CD4-positive, alpha-beta T cell treated with Interleukin-15 for 4 hours (primary cell): ENCODE measurements around the gene DNAJC11.
"Not testable (repeated sequence)": the region's sequence is repeated elsewhere in the genome, so short reads cannot be mapped to it uniquely, and the experiment has no call there.

ENCODE experiments used
- DNase-seq: peaks from one replicate; pipeline ENCODE4 v3.0.0-alpha.2; 2020; ENCODE audit warnings: low spot score

The DNAJC11 gene

DNA sequence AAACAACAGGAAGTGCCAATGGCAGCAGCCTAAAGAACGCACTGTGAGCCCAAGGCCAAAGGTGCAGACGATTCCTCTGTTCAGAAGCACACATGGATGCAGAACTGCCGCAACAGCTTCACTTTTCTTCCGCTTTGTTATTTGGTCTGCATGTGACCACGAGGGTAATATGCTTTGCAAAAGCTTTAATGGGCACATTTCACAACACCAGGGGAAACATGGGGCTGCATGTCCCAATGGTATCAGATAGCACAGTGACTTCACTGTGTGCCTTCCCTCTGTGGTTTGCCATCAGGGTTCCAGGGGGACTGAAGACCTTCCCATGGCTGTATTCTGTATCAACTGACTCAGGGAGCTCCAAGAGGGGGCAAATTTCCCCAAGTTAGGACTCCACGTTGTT lies 48.6 kb downstream of the DNAJC11 start:
- no peak for DNase-seq

DNA sequence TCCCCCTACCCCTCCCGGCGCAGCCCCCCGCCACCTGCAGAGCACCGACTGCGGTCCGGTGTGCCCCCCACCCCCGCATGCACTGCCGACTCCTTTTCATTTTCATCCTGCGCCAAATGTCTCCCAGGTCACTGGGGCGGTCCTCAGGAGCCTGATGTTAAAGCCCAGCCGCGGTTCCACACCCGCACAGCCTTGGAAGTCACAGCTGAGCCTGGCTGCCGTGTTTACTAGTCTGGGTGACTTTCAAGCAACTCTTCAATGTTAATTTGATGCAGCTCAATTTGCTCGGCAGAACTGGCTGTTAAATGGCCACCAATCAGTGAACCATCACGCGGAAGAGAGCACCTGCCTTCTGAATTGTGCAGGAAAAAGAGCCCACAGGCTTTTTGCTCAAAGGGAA lies 49.7 kb downstream of the DNAJC11 start:
- DNase-seq = no peak

DNA sequence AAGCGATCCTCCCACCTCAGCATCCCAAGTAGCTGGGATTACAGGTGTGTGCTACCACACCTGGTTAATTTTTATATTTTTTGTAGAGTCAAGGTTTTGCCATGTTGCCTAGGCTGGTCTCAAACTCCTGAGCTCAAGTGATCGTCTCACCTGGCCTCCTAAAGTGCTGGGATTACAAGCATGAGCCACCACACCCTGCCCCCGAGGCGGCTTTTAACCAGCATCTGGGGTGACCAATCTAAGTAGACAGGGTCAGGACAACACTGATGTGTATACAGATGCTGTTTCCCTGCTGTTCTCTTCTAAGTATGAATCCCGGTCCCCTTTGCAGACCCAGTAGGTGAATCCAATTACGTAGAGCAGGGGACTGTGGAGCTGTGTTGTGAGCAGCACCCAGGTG lies 53.1 kb downstream of the DNAJC11 start:
- no peak for DNase-seq

DNA sequence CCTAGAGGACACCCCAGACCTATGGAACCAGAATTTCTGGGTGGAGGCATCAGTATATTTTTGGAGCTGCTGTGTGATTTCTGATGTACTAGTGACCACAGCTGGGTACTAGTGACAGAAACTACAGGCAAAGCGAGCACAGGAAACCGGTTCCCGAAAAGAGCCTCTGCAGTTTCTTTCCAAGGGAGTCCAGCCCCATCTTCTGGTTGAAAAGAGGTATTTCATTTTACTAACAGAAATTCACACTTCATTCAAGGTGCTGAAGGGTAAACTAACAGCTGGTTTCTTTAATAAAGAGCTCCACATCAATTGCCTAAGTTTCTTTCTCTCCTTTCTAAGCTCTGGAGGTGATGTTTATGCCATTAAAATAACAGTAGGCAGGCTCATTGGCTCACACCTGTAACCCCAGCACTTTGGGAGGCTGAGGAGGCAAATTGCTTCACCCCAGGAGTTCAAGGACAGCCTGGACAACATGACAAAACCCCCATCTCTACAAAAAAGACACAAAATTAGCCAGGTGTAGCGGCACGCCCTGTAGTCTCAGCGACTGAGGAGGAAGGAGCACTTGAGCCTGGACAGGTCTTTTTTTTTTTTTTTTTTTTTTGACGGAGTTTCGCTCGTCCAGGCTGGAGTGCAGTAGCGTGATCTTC lies 55.0 kb downstream of the DNAJC11 start:
- peak; percentile 49 for DNase-seq

DNA sequence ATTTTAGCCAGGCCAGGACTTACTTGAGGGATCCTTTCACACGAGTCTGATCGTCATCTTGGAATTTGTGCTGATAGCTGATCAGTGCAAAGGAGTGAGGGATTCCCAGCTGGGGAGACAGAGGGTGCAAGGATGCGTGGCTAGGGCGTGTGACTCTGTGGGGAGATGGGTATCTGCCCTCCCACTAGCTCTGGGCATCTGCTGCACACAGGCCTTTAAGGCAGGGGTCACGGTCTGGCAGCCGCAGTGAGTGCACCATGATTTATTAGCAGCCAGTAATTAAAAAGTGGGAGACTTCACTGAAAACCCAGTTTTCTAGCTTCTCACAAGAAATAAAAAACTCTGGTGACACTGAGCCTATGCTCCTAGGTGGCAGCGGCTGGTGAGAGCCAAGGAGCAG lies 56.6 kb downstream of the DNAJC11 start:
- no peak for DNase-seq

DNA sequence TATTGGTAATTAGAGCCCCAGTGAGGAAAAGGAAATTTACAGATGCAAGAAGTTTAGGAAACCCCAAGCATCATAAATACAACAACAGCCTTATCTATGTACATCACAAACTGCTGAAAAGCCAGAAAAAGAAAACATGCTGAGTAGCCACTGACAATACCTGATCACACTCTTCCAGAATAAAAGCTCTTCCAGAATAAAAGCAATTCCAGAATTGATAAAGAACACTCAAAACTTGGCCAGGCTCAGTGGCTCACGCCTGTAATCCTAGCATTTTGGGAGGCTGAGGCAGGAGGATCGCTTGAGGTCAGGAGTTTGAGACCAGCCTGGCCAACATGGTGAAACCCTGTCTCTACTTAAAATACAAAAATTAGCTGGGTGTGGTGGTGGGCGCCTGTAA lies 60.7 kb downstream of the DNAJC11 start:
- not testable (repeated sequence) for DNase-seq

DNA sequence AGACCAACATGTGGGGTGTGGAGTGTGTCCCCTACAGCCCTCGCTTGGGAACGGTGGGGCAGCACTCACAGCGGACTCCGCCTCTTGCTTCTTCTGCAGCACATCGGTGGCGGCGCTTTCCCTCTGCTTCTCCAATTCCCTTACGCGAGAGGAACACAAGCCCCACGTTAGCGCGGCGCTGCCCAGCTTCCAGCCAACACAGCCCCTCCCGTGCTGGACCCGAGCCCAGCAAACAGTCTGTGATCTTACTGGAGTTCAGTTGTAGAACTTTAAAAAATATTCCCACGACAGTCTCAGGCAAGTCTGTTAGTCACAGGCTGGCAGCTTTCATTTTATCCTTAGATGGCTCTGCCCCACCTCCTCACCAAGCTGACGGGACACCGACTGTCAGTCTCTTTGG lies 63.4 kb downstream of the DNAJC11 start:
- no peak for DNase-seq

DNA sequence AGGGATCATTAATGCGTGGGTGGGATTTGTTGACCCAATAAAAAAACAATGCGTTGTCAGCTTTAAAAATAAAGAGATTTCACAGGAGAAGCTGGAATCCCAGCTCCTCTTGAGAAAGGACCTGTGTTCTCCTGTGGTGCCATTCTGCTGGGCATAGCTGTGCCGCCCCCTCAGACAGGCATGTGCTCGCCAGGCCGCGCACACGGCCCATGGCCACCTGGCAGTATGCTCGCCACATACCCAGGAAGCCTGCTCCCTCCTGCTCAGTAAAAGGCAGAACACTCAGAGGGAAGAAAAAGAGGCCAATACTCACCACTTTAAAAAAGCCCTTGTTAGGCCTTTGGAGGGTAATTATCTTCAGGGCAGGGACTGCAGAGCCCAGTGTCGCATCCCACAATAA lies 63.8 kb downstream of the DNAJC11 start:
- DNase-seq = no peak

DNA sequence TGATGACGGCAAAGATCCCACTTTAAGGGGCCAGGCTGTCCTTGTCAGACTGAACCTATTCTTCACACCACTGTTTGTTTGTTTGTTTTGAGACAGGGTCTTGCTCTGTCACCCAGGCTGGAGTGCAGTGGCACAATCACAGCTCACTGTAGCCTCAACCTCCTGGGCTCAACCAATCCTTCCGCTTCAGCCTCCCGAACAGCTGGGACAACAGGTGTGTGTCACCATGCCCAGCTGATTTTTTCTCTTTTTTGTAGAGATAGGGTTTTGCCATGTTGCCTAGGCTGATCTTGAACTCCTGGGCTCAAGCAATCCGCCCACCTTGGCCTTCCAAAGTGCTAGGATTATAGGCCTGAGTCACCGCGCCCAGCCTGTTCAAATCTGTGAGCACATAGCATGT lies 64.8 kb downstream of the DNAJC11 start:
- DNase-seq = not testable (repeated sequence)

DNA sequence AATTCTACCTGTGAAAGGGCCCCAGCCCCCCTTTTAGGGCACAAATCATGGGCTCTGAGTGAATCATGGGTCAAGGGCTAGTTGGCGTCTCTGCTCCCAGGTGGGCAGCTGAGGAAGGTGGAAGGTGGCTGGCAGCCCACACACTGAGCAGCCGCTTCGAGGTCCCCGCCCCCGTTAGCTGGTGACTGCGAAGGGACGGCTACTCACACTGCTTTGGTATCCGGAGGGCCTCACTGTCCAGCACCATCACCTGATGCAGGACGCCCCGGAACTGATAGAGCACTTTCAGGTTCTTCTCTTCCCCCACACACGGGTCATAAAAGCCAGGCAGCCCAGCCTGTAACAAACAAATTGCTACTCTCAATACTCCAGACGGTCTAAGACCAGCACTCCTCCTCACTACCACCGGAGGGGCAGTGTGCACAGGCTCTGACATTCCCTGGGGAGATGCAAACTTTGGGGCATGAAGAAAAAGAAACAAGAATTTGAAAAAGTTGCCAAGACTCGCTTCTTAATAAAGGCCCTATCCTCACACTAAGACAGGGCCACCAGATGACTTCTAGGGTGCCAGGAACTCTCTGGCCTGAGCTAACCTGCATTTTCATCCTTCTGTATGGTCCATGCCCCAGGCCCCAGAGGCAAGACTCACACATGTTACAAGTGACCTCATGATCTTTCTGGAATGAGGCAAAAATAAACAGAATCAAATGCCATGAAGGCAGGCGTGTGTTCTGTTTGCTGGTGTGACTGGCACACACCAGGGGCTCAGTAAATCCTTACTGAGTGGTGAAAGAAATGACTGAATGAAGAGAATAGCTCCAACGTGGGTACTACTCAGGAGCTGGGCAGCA lies 65.5 kb downstream of the DNAJC11 start:
- DNase-seq = no peak

DNA sequence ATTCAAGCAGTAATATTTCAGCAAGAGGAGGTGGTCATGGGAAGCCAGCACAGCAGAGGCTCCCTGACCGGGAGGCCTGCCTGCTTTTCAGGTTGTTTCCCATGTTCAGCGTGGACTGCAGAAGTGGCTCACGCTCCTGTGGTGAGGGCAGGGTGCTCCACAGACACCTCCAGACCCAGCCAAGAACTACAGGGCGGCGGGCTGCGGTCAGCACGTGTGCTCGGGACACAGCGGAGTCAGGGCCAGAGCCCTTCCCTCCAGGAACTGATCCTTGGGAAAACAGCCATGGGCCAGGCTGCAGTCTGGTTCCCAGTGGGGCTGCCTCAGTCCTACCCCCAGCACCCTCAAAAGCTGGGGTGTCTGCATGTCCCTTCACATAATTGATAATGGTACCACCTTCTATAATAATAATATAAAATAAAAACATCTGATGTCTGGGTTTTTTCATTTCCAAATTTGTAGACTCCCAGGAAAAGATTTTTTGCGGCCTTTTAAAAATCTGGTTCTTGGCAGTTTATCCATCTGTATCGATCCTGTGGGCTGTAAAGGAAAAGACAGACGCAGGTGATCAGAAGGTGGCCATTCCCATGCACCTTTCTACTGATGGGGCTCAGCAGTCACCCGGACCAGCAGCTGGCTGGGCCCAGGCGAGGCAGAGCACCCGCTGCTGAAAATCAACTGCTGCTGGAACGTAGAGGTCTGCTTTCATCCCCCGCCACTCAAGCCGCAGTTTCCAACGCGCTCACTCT lies 66.3 kb downstream of the DNAJC11 start:
- no peak for DNase-seq

DNA sequence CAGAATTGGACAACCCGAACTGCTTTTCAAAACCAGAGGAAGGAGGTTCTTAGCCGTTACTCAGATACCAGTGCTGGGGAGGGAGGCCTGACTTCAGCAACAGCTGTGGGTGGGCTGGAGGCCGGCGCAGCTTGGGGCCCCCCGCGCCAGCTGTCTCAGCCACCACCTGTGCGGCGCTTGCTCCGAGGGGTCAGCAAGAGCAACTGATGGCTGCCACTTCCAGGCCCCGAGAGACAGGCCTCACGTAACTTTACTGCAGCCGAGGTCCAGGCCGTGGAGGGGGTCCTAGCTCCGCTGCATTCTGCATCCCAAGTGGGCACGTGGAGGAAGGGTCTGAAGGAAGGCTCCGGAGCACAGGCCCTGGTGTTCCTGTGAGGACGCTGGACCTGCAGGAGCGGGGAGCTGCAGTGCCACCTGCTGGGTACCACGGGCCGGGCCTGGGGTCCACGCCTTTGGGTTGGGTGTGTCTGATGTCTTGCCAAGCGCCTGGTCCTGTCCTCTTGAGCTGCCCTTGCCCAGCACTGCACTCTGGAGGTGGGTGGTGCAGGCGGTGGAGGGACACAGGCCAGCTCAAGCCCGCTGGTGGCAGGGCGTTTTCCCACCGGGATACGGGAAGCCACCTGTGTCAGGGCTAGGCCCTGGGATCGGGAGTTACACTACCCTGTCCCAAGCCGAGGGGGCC lies 67.1 kb downstream of the DNAJC11 start:
- DNase-seq = peak; percentile 32

DNA sequence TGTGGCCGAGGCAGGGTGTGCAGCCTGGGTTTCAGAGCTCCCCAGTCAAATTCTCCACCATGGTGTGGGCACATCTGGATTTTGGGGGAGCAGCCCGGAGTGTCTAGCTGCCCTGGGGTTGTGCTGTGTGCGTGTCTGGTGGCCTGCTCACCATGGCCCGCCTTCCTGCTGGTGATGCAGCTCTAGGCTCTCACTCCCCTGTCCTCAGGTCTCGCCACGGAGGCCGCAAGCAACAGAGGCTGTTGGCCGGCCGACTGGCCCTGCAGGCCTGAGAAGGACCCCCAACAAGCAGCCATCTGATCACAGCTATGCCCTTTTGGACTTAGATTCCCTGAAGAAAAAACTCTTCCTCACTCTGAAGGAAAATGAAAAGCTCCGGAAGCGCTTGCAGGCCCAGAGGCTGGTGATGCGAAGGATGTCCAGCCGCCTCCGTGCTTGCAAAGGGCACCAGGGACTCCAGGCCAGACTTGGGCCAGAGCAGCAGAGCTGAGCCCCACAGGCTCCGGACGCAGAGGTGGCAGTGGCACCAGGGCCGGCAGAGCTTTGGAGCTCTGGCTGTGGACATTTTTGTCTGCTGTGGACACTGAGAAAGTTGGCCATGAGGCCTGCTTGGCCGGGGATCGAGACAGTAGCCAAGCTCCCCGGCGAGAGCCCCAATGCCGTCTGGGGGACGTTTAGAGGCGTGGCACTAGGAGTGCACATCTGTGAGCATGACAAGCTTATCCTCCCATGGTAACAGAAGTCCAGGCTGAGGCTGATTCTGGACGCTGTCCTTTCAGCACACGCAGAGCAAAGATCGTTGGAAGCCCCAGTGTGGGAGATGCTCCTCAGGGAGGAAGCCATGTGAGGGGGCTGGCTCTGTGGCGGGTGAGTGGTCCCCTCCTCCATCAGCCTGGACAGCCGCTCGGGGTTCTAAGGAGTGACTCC lies 68.8 kb downstream of the DNAJC11 start:
- DNase-seq = no peak

DNA sequence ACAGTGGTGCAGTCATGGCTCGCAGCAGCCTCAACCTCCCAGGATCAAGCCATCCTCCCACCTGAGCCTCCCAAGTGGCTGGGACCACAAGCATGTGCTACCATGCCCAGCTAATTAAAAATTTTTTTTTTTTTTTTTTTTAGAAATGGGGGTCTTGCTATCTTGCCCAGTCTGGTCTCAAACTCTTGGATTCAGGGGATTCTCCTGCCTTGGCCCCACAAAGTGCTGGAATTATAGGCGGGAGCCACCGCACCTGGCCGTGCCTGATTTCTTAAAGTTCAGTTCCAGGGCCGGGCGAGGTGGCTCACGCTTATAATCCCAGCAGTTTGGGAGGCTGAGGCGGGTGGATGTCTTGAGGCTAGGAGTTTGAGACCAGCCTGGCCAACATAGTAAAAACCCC lies 70.6 kb downstream of the DNAJC11 start:
- DNase-seq = no peak

DNA sequence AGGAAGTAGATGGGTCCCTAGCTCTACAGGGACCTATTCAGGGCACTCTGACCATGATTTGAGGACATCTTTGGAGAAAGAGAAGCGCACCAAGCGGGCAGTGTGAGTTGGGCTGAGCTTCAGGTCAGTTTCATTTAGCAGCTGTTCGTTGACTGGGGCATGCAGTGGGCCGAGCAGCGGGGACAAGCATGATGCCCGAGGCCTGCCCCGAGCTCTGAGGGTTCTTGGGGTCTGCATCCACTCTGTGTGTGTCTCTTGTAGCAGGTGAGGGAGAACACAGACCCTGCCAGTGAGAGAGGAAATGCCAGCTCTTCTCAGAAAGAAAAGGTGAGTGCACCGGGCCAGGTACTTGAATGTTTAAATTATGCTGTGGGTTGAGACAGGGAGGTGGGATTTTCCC lies 71.6 kb downstream of the DNAJC11 start:
- DNase-seq = no peak

DNA sequence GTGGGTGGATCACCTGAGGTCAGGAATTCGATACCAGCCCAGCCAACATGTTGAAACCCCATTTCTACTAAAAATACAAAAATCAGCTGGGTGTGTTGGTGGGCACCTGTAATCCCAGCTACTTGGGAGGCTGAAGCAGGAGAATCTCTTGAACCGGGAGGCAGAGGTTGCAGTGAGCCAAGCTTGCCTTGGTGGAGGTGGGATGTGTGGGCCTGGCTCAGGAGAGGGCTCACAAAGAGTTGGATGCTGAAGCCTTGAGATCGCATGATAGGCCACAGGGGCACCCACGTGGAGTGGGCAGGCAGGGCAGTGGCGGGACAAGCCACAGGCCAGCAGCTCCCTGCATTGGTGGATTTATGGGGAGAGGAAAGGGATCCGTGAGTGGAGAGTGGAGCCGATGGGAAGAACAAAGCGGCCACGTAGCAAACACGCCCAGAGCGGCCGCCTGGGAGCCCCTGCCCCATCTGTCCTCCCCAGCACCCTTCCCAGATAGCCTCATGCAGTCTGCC lies 72.6 kb downstream of the DNAJC11 start:
- no peak for DNase-seq

DNA sequence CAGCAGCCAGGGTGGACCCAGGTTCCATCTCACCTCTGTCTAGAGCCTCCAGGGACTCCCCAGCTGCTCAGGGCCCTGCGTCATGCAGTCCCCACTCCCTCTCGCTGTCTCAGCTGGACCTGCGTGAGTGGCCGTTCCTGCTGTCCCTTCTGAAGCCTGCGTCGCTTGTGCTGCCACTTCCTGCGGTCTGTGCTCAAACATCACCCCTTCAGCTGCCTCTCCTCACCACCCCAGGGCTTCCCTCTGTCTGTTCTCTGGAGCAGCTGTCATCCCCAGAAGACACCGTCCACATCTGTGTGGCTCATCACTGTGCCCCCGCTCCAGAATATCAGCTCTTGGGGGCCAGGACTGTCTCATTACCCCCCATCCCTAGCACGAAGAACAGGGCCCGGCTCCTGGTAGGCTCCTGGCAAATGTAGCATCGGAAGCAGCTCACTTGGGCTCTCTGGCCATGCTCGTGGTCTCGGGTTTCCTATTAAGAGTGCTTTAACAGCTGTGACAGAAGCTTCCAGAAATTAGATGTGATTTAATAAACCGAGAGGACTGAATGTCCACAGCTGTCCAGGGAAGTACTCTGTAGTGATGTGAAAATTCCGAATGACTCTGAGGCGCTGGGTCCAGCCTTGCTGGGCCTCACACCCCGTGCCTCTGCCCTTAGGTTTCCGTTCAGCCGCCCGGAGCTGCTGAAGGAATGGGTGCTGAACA lies 73.6 kb downstream of the DNAJC11 start:
- DNase-seq = no peak

DNA sequence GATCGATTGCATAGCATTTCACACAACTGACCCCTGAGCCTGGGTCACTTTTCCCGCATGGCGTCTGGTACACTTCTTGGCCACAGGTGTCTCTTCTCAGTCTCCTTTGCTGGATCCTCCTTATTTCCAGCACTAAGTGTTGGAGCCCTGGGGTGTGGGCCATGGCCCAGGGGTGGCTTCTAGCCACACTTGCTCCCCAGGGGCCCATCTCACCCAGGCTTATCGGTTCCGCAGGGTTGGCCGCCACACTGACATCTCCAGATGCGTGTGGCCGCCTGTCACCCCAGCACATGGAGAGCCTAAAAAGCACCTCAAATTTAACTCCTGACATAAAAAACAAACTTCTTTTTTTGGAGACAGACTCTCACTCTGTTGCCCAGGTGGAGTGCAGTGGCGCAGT lies 74.6 kb downstream of the DNAJC11 start:
- no peak for DNase-seq

DNA sequence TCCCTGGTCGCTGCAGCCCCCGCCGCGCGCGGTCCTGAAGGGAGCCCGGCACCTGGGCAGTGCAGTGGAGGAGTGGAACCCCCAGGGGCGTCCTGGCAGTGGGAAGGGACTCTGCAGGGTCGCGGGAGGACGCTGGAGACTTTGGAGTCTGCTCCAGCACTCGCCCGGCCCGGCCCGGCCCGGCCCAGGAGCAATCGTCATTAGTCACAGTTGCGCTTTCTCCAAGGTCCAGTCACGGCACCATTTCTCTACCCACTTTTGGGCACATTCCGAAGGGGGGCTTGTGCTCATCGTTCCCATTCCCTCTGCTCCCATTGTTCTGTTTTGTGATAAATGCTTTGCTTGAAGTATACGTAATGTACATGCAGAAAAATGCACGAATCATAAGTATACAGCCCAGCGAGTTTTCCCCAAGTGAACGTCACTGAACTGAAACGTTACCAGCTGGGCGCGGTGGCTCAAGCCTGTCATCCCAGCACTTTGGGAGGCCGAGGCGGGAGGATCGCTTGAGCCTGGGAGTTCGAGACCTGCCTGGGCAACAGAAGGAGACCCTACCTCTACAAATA lies 75.9 kb downstream of the DNAJC11 start:
- no peak for DNase-seq
